HepG2 (cell line): ENCODE data around the gene THAP9. TPM values are rescaled to one million over a fixed set of nuclear protein-coding genes. Genes with fewer than 3 reads are reported as not detected.

Source experiments
- ATAC-seq: fragments of 200-7000 bp; cut with Tn5 transposase; 3 replicates; pipeline ENCODE4 v1.9.1; 2020; ENCODE audit warnings: mild to moderate bottlenecking, moderate library complexity
- BruUV-seq: library from RNA; stranded (reverse); fragments of 400-500 nt; replicated peaks from 2 replicates; lab custom pipeline; 2021; lab: Mats Ljungman, UMichigan
- CTCF ChIA-PET: fragments of 300-600 bp; formaldehyde crosslinking; extraction: SDS; loops from one replicate; lab custom pipeline; 2021; ENCODE audit warnings: low total read pairs, inconsistent platforms, low intra/inter-chr PET ratio; lab: Yijun Ruan, JAX
- POLR2A ChIA-PET: fragments of 350-600 bp; sonication (Branson Sonifier 250); formaldehyde crosslinking; loops from one replicate; lab custom pipeline; 2020; ENCODE audit warnings: antibody characterized with exemption, inconsistent platforms; lab: Yijun Ruan, JAX
- DNase-seq: peaks from one replicate; pipeline ENCODE4 v3.0.0-alpha.2; 2015; ENCODE audit warnings: low spot score
- FAIRE-seq: peaks from 3 replicates; lab custom pipeline; 2011; peaks lifted over from hg19 to GRCh38; lab: Jason Lieb, UNC
- H2AFZ ChIP-seq: one replicate; pipeline ENCODE4 v1.6.1; 2011; ENCODE audit warnings: low read length, inconsistent platforms
- H3K27ac ChIP-seq: fragments of 300-600 bp; 3 replicates; pipeline ENCODE4 v1.8.0; 2011; ENCODE audit warnings: mixed run types, mild to moderate bottlenecking, mixed read lengths, low read length, inconsistent platforms; ENCODE audit not compliant: insufficient read depth; ENCODE audit errors: extremely low read length
- H3K27me3 ChIP-seq, 2 experiments: fragments of 200-600 bp in 1 of 2; 2 replicates in 1 of 2; 3 replicates in 1 of 2; pipeline versions ENCODE4 v1.6.0 to v1.8.0; 2011; ENCODE audit warnings: low read length in 2 of 2, mild to moderate bottlenecking in 2 of 2, moderate library complexity in 2 of 2, inconsistent platforms in 1 of 2; ENCODE audit not compliant: insufficient read depth in 2 of 2, control insufficient read depth in 1 of 2
- H3K36me3 ChIP-seq, 2 experiments: fragments of 200-600 bp in 1 of 2; replicated peaks in 1 of 2; 2 replicates in 1 of 2; 3 replicates in 1 of 2; pipeline versions ENCODE4 v1.5.1 to v1.8.0; 2011; ENCODE audit warnings: low read length in 2 of 2, inconsistent platforms in 1 of 2; ENCODE audit not compliant: insufficient read depth in 2 of 2, control insufficient read depth in 1 of 2
- H3K4me1 ChIP-seq: 2 replicates; pipeline ENCODE4 v1.5.1; 2012; ENCODE audit warnings: low read length, inconsistent platforms; ENCODE audit not compliant: insufficient read depth
- H3K4me2 ChIP-seq: 2 replicates; pipeline ENCODE4 v1.6.0; 2011; ENCODE audit warnings: low read depth, low read length, inconsistent platforms
- H3K4me3 ChIP-seq, 3 experiments: fragments of 200-600 bp in 1 of 3; sonication (generic), shearing (Covaris generic) in 1 of 3; replicated peaks in 1 of 3; 2 replicates each; pipeline ENCODE4 v1.5.1; 2011 to 2016; ENCODE audit warnings: low read length in 3 of 3, inconsistent platforms in 2 of 3, low read depth in 2 of 3, mild to moderate bottlenecking in 2 of 3, control low read depth in 1 of 3, mixed read lengths in 1 of 3; ENCODE audit not compliant: insufficient read depth in 1 of 3
- H3K79me2 ChIP-seq: one replicate; pipeline ENCODE4 v1.6.1; 2011; ENCODE audit warnings: low read length, inconsistent platforms; ENCODE audit not compliant: insufficient read depth
- H3K9ac ChIP-seq: 2 replicates; pipeline ENCODE4 v1.6.0; 2011; ENCODE audit warnings: mild to moderate bottlenecking, low read depth, low read length, inconsistent platforms; ENCODE audit not compliant: insufficient read depth
- H3K9me3 ChIP-seq: 2 replicates; pipeline ENCODE4 v1.5.1; 2012; ENCODE audit warnings: mild to moderate bottlenecking, low read length
- H4K20me1 ChIP-seq: 2 replicates; pipeline ENCODE4 v1.6.0; 2011; ENCODE audit warnings: inconsistent platforms, mild to moderate bottlenecking, low read length, moderate library complexity; ENCODE audit not compliant: insufficient read depth
- ATF3 ChIP-seq: sonication (generic); formaldehyde crosslinking; IDR thresholded peaks from 2 replicates; pipeline ENCODE4 v1.4.0; 2020; ENCODE audit warnings: missing genetic modification reagents
- CREBL2 ChIP-seq: sonication (generic); formaldehyde crosslinking; IDR thresholded peaks from 2 replicates; pipeline ENCODE4 v1.8.1; 2023; ENCODE audit warnings: missing genetic modification reagents, mild to moderate bottlenecking, borderline replicate concordance
- DMAP1 ChIP-seq: IDR thresholded peaks from 2 replicates; pipeline ENCODE4 v1.6.1; 2016
- E2F2 ChIP-seq: sonication (generic); formaldehyde crosslinking; IDR thresholded peaks from 2 replicates; pipeline ENCODE4 v1.4.0; 2020; ENCODE audit warnings: missing genetic modification reagents, borderline replicate concordance
- HBP1 ChIP-seq: IDR thresholded peaks from 2 replicates; pipeline ENCODE4 v1.6.1; 2016; ENCODE audit warnings: low read depth, control low read depth
- HOXA7 ChIP-seq: sonication (generic); formaldehyde crosslinking; IDR thresholded peaks from 2 replicates; pipeline ENCODE4 v1.8.1; 2022; ENCODE audit warnings: mild to moderate bottlenecking, missing genetic modification reagents, moderate library complexity
- JDP2 ChIP-seq: sonication (generic); formaldehyde crosslinking; IDR thresholded peaks from 2 replicates; pipeline ENCODE4 v1.8.1; 2022; ENCODE audit warnings: missing genetic modification reagents, borderline replicate concordance
- MTF1 ChIP-seq: sonication (generic); formaldehyde crosslinking; IDR thresholded peaks from 2 replicates; pipeline ENCODE4 v1.5.0; 2020; ENCODE audit warnings: missing genetic modification reagents
- NR2F1 ChIP-seq, 2 experiments: fragments of 450-650 bp in 1 of 2; formaldehyde crosslinking in 1 of 2; IDR thresholded peaks; 2 replicates each; pipeline versions ENCODE4 v1.5.0 to v1.6.1; 2016 to 2020; ENCODE audit warnings: mild to moderate bottlenecking in 1 of 2, missing compliant biosample characterization in 1 of 2, missing genetic modification reagents in 1 of 2, moderate library complexity in 1 of 2
- PREB ChIP-seq: sonication (generic); formaldehyde crosslinking; IDR thresholded peaks from 2 replicates; pipeline ENCODE4 v1.4.0; 2020; ENCODE audit warnings: missing genetic modification reagents
- SP140L ChIP-seq: sonication (generic); formaldehyde crosslinking; IDR thresholded peaks from 2 replicates; pipeline ENCODE4 v1.4.0; 2020; ENCODE audit warnings: missing genetic modification reagents, borderline replicate concordance
- ZFX ChIP-seq: sonication (generic); formaldehyde crosslinking; IDR thresholded peaks from 2 replicates; pipeline ENCODE4 v1.4.0; 2020; ENCODE audit warnings: mild to moderate bottlenecking, low read depth, missing genetic modification reagents, moderate library complexity
- ZMYM4 ChIP-seq: sonication (generic); formaldehyde crosslinking; IDR thresholded peaks from 2 replicates; pipeline ENCODE4 v1.8.1; 2023; ENCODE audit warnings: mild to moderate bottlenecking, missing genetic modification reagents
- ZNF160 ChIP-seq: sonication (generic); formaldehyde crosslinking; IDR thresholded peaks from 2 replicates; pipeline ENCODE4 v1.8.0; 2022; ENCODE audit warnings: mild to moderate bottlenecking, inconsistent platforms, missing genetic modification reagents
- ZNF234 ChIP-seq: sonication (generic); formaldehyde crosslinking; conservative IDR thresholded peaks from 2 replicates; pipeline ENCODE4 v1.5.1; 2020; ENCODE audit warnings: mild to moderate bottlenecking, missing genetic modification reagents
- WGBS: methylation state at CpG from one replicate; pipeline ENCODE4 v1.1.6; 2017; ENCODE audit warnings: low lambda C conversion rate; 5-methylcytosine and 5-hydroxymethylcytosine counted together
- in situ Hi-C: cut with HindIII; loops from 2 replicates; pipeline ENCODE4 v1.10.0; 2017; ENCODE audit warnings: low pct_unique_long_range_greater_than_20kb; ENCODE audit not compliant: extremely low pct_ligation_motif_present
- intact Hi-C: fragments of 100-400 bp; cut with micrococcal nuclease; formaldehyde crosslinking; loops from one replicate; pipeline ENCODE4 v1.10.0; 2022; ENCODE audit not compliant: unreplicated experiment
- polyA plus RNA-seq, 8 experiments: library from polyadenylated mRNA; depleted of rRNA in 3 of 8; stranded (reverse) in 7 of 8; unstranded in 1 of 8; fragments of >200 nt; fragmentation: Illumina TruSeq in 4 of 8; extraction: Trizol in 4 of 8; gene quantifications; 2 replicates each; pipeline versions ENCODE4 v1.2.1 to v1.2.3, GENCODE V29; 2011 to 2016; ENCODE audit warnings: low read depth in 4 of 8, missing spikeins in 1 of 8, mixed read lengths in 1 of 8; ENCODE audit not compliant: insufficient read depth in 1 of 8
- total RNA-seq, 5 experiments: library from RNA; depleted of rRNA; stranded (reverse); fragments of >200 nt; fragmentation: Illumina TruSeq; extraction: Trizol; gene quantifications; 2 replicates each; pipeline ENCODE4 v1.2.3, GENCODE V29; 2016; ENCODE audit warnings: low read depth in 1 of 5

The THAP9 gene
- total and polyA plus RNA-seq, 2 of the 13 experiments (the other 11 are each of a cell fraction or from before 2014, with no cell fraction given) = 6.0 to 7.2 TPM

GRCh38 chr4:82934441-82934840 lies 33.9 kb downstream of the THAP9 start (continued):
- TF ChIP-seq CREBL2 (CRISPR knock-in tag) (no peak), PREB (no peak), E2F2 (CRISPR knock-in tag) (no peak), ZMYM4 (CRISPR knock-in tag) (no peak), HBP1 (CRISPR knock-in tag) (no peak), ZFX (CRISPR knock-in tag) (no peak)

- CTCF ChIA-PET = no interaction called here
- FAIRE-seq = no peak
- peaks cover 9 to 86% of the 10 kb centered on the region in 2 experiments for H3K36me3 ChIP-seq
These were observed 38.9 kb downstream of the THAP9 start for GRCh38 chr4:82939414-82939813.

More at GRCh38 chr4:82939414-82939813, 38.9 kb downstream of the THAP9 start:
- 100% methylated on average over 2 of the region's 2 CpGs for WGBS
- intact Hi-C loops = loop anchor here (2.0 kb wide), 1 partner anchor 15 kb away; no protein-coding TSS in a partner anchor
- Histone ChIP-seq H3K27me3 (no peaks in the 10 kb centered on the region), H3K4me1 (no peaks in the 10 kb centered on the region), H3K79me2 (no peaks in the 10 kb centered on the region), H4K20me1 (no peaks in the 10 kb centered on the region), H3K27ac (no peak overlapping the region), H3K9me3 (no peaks in the 10 kb centered on the region), H3K4me2 (no peak overlapping the region), H2AFZ (no peak overlapping the region), H3K9ac (no peak overlapping the region), H3K4me3 (no peak overlapping the region)
- no TSS peak for BruUV-seq
- POLR2A ChIA-PET = no interaction called here
- ATAC-seq (no peak), DNase-seq (no peak)
- in situ Hi-C loops = no loop called here
- TF ChIP-seq MTF1 (CRISPR knock-in tag) (no peak), ZNF160 (CRISPR knock-in tag) (no peak), ZNF234 (CRISPR knock-in tag) (no peak), ATF3 (CRISPR knock-in tag) (no peak), NR2F1 (CRISPR knock-in tag; IDR thresholded peaks at IDR 0.05) (no peak), DMAP1 (CRISPR knock-in tag) (no peak), JDP2 (CRISPR knock-in tag) (no peak), HOXA7 (CRISPR knock-in tag) (no peak), SP140L (CRISPR knock-in tag) (no peak)
